IMR-90 (cell line): ENCODE measurements around the gene ZNF74. TPM values are rescaled to one million over a fixed set of nuclear protein-coding genes. Genes with fewer than 3 reads are reported as not detected.
A peak's percentile ranks its signal among the peaks of the same experiment; 100 is the strongest.
"Not testable (repeated sequence)": the region's sequence is repeated elsewhere in the genome, so short reads cannot be mapped to it uniquely, and the experiment has no call there.

Experiments
- ATAC-seq: fragments of 200-7000 bp; cut with Tn5 transposase; 2 replicates; pipeline ENCODE4 v1.9.1; 2020; ENCODE audit warnings: low read depth, mild to moderate bottlenecking, moderate library complexity
- BruUV-seq: library from RNA; stranded (reverse); fragments of 400-500 nt; replicated peaks from 2 replicates; lab custom pipeline; 2021; lab: Mats Ljungman, UMichigan
- CTCF ChIA-PET: fragments of 300-600 bp; formaldehyde crosslinking; extraction: SDS; loops from one replicate; lab custom pipeline; 2021; ENCODE audit warnings: antibody characterized with exemption; lab: Yijun Ruan, JAX
- POLR2A ChIA-PET: fragments of 300-600 bp; sonication (Branson Sonifier 250); formaldehyde crosslinking; loops from one replicate; lab custom pipeline; 2022; ENCODE audit warnings: antibody characterized with exemption; ENCODE audit not compliant: unreplicated experiment; lab: Charles Lee
- DNase-seq: peaks from one replicate; pipeline ENCODE4 v3.0.0; 2013
- H2AFZ ChIP-seq: replicated peaks from 2 replicates; pipeline ENCODE3; 2013; ENCODE audit warnings: low read length, mild to moderate bottlenecking; ENCODE audit not compliant: poor library complexity
- H2AK5ac ChIP-seq: 2 replicates; pipeline ENCODE4 v1.6.1; 2013; ENCODE audit warnings: low read depth, low read length, inconsistent platforms
- H2AK9ac ChIP-seq: replicated peaks from 2 replicates; pipeline ENCODE3; 2013; ENCODE audit warnings: mild to moderate bottlenecking, low read depth, low read length, moderate library complexity; ENCODE audit not compliant: poor library complexity
- H2BK120ac ChIP-seq: 2 replicates; pipeline ENCODE4 v1.6.1; 2013; ENCODE audit warnings: low read depth, low read length, inconsistent platforms
- H2BK15ac ChIP-seq: 3 replicates; pipeline ENCODE4 v1.6.1; 2013; ENCODE audit warnings: low read depth, low read length, inconsistent platforms
- H2BK20ac ChIP-seq: 2 replicates; pipeline ENCODE4 v1.6.1; 2013; ENCODE audit warnings: low read depth, mild to moderate bottlenecking, inconsistent platforms, low read length, moderate library complexity
- H2BK5ac ChIP-seq: 2 replicates; pipeline ENCODE4 v1.6.1; 2013; ENCODE audit warnings: mild to moderate bottlenecking, low read depth, low read length, inconsistent platforms; ENCODE audit not compliant: poor library complexity, severe bottlenecking
- H3K14ac ChIP-seq: replicated peaks from 2 replicates; pipeline ENCODE4 v1.6.1; 2013; ENCODE audit warnings: low read depth, low read length, inconsistent platforms
- H3K18ac ChIP-seq: 2 replicates; pipeline ENCODE4 v1.6.1; 2013; ENCODE audit warnings: low read depth, low read length, control low read depth
- H3K23ac ChIP-seq: 2 replicates; pipeline ENCODE4 v1.6.1; 2013; ENCODE audit warnings: low read depth, low read length, inconsistent platforms
- H3K27ac ChIP-seq: 2 replicates; pipeline ENCODE4 v1.5.1; 2013; ENCODE audit warnings: mild to moderate bottlenecking, control low read depth, low read length; ENCODE audit not compliant: insufficient read depth
- H3K27me3 ChIP-seq: 2 replicates; pipeline ENCODE4 v1.6.1; 2013; ENCODE audit warnings: low read length; ENCODE audit not compliant: control insufficient read depth, insufficient read depth
- H3K36me3 ChIP-seq: 2 replicates; pipeline ENCODE4 v1.6.1; 2013; ENCODE audit warnings: low read length, mixed read lengths; ENCODE audit not compliant: control insufficient read depth, insufficient read depth
- H3K4ac ChIP-seq: 2 replicates; pipeline ENCODE4 v1.6.1; 2013; ENCODE audit warnings: low read depth, low read length, inconsistent platforms
- H3K4me1 ChIP-seq: 2 replicates; pipeline ENCODE4 v1.6.1; 2013; ENCODE audit warnings: low read length, mixed read lengths; ENCODE audit not compliant: control insufficient read depth, insufficient read depth
- H3K4me2 ChIP-seq: 2 replicates; pipeline ENCODE4 v1.6.1; 2013; ENCODE audit warnings: low read depth, mild to moderate bottlenecking, control low read depth, low read length, moderate library complexity
- H3K4me3 ChIP-seq: 2 replicates; pipeline ENCODE4 v1.5.1; 2013; ENCODE audit warnings: low read depth, mild to moderate bottlenecking, control low read depth, low read length, moderate library complexity; ENCODE audit not compliant: insufficient read depth
- H3K56ac ChIP-seq: 2 replicates; pipeline ENCODE4 v1.6.1; 2013; ENCODE audit warnings: low read length, inconsistent platforms; ENCODE audit not compliant: insufficient read depth; ENCODE audit errors: extremely low read depth
- H3K79me1 ChIP-seq, 2 experiments: 2 replicates each; pipeline ENCODE4 v1.6.1; 2013; ENCODE audit warnings: low read length in 2 of 2, inconsistent platforms in 1 of 2, low read depth in 1 of 2
- H3K9ac ChIP-seq: 2 replicates; pipeline ENCODE4 v1.6.1; 2013; ENCODE audit warnings: low read depth, low read length, control low read depth
- H3K9me1 ChIP-seq: 2 replicates; pipeline ENCODE4 v1.6.1; 2013; ENCODE audit warnings: low read length, inconsistent platforms; ENCODE audit not compliant: insufficient read depth
- H3K9me3 ChIP-seq: 2 replicates; pipeline ENCODE4 v1.6.1; 2013; ENCODE audit warnings: low read length; ENCODE audit not compliant: control insufficient read depth, insufficient read depth
- H4K20me1 ChIP-seq: 2 replicates; pipeline ENCODE4 v1.6.1; 2013; ENCODE audit warnings: low read length, inconsistent platforms; ENCODE audit not compliant: insufficient read depth
- H4K5ac ChIP-seq: 2 replicates; pipeline ENCODE4 v1.6.1; 2013; ENCODE audit warnings: mild to moderate bottlenecking, low read depth, low read length, control low read depth
- H4K8ac ChIP-seq, 2 experiments: 2 replicates each; pipeline ENCODE4 v1.6.1; 2013; ENCODE audit warnings: low read depth in 2 of 2, low read length in 2 of 2, control low read depth in 1 of 2, inconsistent platforms in 1 of 2
- H4K91ac ChIP-seq: 2 replicates; pipeline ENCODE4 v1.6.1; 2013; ENCODE audit warnings: low read depth, low read length, inconsistent platforms; ENCODE audit not compliant: insufficient read depth
- CEBPB ChIP-seq: IDR thresholded peaks from 2 replicates; pipeline ENCODE4 v1.6.1; 2012; ENCODE audit warnings: low read depth, low read length, improper control_type of control experiment
- WGBS, 2 experiments: methylation state at CpG; one replicate each; pipeline versions ENCODE4 v1.1.5 to v1.1.7; 2013; ENCODE audit warnings: missing lambda C conversion rate in 2 of 2; ENCODE audit not compliant: insufficient read length in 1 of 2; ENCODE audit errors: extremely low coverage in 2 of 2; 5-methylcytosine and 5-hydroxymethylcytosine counted together
- dilution Hi-C: fragments of 300-500 bp; cut with HindIII; formaldehyde crosslinking; loops from one replicate; pipeline ENCODE4 v1.14.3; 2018; ENCODE audit warnings: low sequenced_read_pairs; ENCODE audit not compliant: unreplicated experiment
- in situ Hi-C: fragments of 300-500 bp; cut with MboI; formaldehyde crosslinking; loops from 3 replicates; pipeline ENCODE4 v1.14.3; 2019; ENCODE audit warnings: low sequenced_read_pairs, inconsistent platforms, mixed read lengths
- intact Hi-C: fragments of 100-400 bp; cut with micrococcal nuclease; formaldehyde crosslinking; loops from 2 replicates; pipeline ENCODE4 v1.10.0; 2022
- polyA plus RNA-seq, 3 experiments: library from polyadenylated mRNA; depleted of rRNA; stranded (reverse); fragments of >200 nt; gene quantifications; 2 replicates each; pipeline ENCODE4 v1.2.3, GENCODE V29; 2012; ENCODE audit warnings: low replicate concordance in 1 of 3
- total RNA-seq: library from RNA; depleted of rRNA; stranded (reverse); fragments of >200 nt; gene quantifications from 2 replicates; pipeline ENCODE4 v1.2.3, GENCODE V29; 2012

ZNF74 gene
- total and polyA plus RNA-seq, 2 of the 4 experiments (the other 2 are of a cell fraction) = 7.5 to 8.4 TPM

DNA sequence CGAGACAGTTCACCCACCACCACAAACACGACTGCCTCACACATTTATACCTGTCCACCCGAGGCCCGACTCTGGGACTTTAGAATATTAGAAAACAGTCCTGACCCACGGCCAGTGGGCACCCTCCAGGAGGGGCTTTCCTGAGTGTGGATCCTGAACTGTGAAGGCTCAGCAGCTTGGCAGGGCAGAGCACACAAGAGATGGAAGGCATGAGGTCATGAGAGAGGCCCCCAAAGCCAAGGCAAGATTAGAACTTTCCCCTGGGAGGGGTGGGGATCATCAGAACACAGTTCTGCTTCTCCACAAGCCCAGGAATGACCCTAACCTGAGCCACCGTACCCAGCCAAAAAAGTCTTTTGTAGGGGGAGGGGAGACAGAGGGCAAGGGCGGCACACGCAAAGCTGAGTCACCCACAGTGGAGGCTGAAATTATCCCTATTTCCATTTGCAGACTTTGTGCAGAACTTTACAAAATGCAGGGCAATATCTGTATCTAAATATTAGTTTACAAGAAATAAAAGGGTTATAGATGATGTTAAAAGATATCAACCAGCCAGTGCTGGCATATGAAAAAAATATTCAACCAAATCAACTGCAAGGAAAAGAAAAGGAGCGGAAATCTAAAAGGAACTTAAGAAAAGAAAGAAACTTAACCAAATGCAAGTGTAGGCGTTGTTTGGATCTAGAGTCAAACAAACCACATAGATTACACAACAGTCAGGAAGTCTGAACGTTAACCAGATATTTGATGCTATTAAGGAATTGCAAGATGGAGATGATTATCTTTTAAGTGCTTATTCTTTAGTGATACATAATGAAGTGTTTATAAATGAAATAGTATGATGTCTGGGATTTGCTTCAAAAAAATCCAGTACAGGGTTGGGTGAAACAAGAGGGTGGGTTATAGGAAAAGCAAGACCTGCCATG lies 29.4 kb upstream of the ZNF74 start:
- WGBS, 2 experiments = no CpG with 5 or more reads among the region's 11 CpGs

GRCh38 chr22:20366841-20367240 lies 27.1 kb upstream of the ZNF74 start:
- in situ Hi-C loops, H3K9ac ChIP-seq, ATAC-seq, CTCF ChIA-PET, BruUV-seq, H3K23ac ChIP-seq, H2AFZ ChIP-seq, H3K27me3 ChIP-seq, H2BK120ac ChIP-seq, H3K14ac ChIP-seq, H3K9me1 ChIP-seq, dilution Hi-C loops, H3K79me1 ChIP-seq, H3K18ac ChIP-seq, H2AK9ac ChIP-seq, H4K5ac ChIP-seq, H2BK5ac ChIP-seq, DNase-seq, H4K20me1 ChIP-seq, H3K4me1 ChIP-seq, H3K9me3 ChIP-seq, H3K56ac ChIP-seq, H4K91ac ChIP-seq, intact Hi-C loops, H3K4me3 ChIP-seq, H3K27ac ChIP-seq, H3K4me2 ChIP-seq, H2BK15ac ChIP-seq, H3K36me3 ChIP-seq, H4K8ac ChIP-seq: not testable (repeated sequence)
- POLR2A ChIA-PET = interaction anchor here (0.6 kb wide), 1 partner anchor 78 kb away, joined by 5 read pairs; no protein-coding TSS in a partner anchor
- WGBS, 2 experiments = 97% methylated on average over 5 of the region's 9 CpGs; no CpG with 5 or more reads in 1 of the 2 experiments
- H2BK20ac ChIP-seq = peak overlapping the region; percentile 49; the same call in 1 of the 2 replicates
- peak overlapping the region; percentile 35; the same call in 1 of the 2 replicates for H3K4ac ChIP-seq
- H2AK5ac ChIP-seq = peak overlapping the region; percentile 29; the same call in 1 of the 2 replicates

More for the DNA sequence above, 29.4 kb upstream of the ZNF74 start:
- H3K4me3 ChIP-seq, H3K36me3 ChIP-seq, H3K4me1 ChIP-seq, H4K20me1 ChIP-seq, POLR2A ChIA-PET, H3K9me1 ChIP-seq, H3K79me1 ChIP-seq, H3K27me3 ChIP-seq, in situ Hi-C loops, intact Hi-C loops, CTCF ChIA-PET, H2AK9ac ChIP-seq, H3K9me3 ChIP-seq, BruUV-seq, dilution Hi-C loops: not testable (repeated sequence)
- Histone ChIP-seq H2BK120ac (peak overlapping the region; percentile 97), H3K4me2 (peak overlapping the region; percentile 60), H2BK20ac (peak overlapping the region; percentile 99), H3K14ac (peak overlapping the region; percentile 97), H2AFZ (peak overlapping the region; percentile 81), H3K4ac (peak overlapping the region; percentile 95), H2AK5ac (peak overlapping the region; percentile 95), H3K23ac (peak overlapping the region; percentile 99), H4K5ac (peak overlapping the region; percentile 65), H3K18ac (peak overlapping the region; percentile 59), H3K9ac (peak overlapping the region; percentile 15), H2BK15ac (peak overlapping the region; percentile 57; the same call in 1 of the 3 replicates), H3K27ac (peak overlapping the region; percentile 83), H4K8ac (peak overlapping the region; percentile 79 to 99), H3K56ac (peak overlapping the region; percentile 90), H2BK5ac (peak overlapping the region; percentile 91), H4K91ac (peak overlapping the region; percentile 98)
- peak; percentile 67 for DNase-seq
- peak; percentile 82 for TF ChIP-seq CEBPB
- ATAC-seq = peak; percentile 79
